ENCODE data around the gene ZC2HC1C.
A peak's percentile ranks its signal among the peaks of the same experiment; 100 is the strongest.
"Not testable (repeated sequence)": the region's sequence is repeated elsewhere in the genome, so short reads cannot be mapped to it uniquely, and the experiment has no call there.

The ZC2HC1C gene

GRCh38 chr14:75067212-75067611 lies 2.2 kb upstream of the ZC2HC1C start:
- no peak for FAIRE-seq
- TF ChIP-seq PAX5 (IDR thresholded peaks at IDR 0.05; ENCODE audit: insufficient read depth, low read length, severe bottlenecking) (no peak), POU2F2 (IDR thresholded peaks at IDR 0.05; ENCODE audit: low read depth, low read length) (no peak), SPI1 (IDR thresholded peaks at IDR 0.05; ENCODE audit: low read depth, low read length) (no peak), TAF1 (IDR thresholded peaks at IDR 0.05; ENCODE audit: low read depth, low read length) (no peak), POLR2AphosphoS5 (IDR thresholded peaks at IDR 0.05; ENCODE audit: low read depth, low read length) (no peak), POLR2A (IDR thresholded peaks at IDR 0.05; ENCODE audit: low read depth, low read length) (no peak)
- no peak for DNase-seq (ENCODE audit: insufficient read length, low spot score)

- not testable (repeated sequence) for DNase-seq (ENCODE audit: insufficient read length, low spot score); FAIRE-seq
Observed at GRCh38 chr14:75067765-75068164, 1.7 kb upstream of the ZC2HC1C start.

GRCh38 chr14:75068294-75069120 lies 934 bp upstream of the ZC2HC1C start:
- TF ChIP-seq POU2F2 (IDR thresholded peaks at IDR 0.05; ENCODE audit: low read depth, low read length) (no peak), SPI1 (IDR thresholded peaks at IDR 0.05; ENCODE audit: low read depth, low read length) (no peak), POLR2AphosphoS5 (IDR thresholded peaks at IDR 0.05; ENCODE audit: low read depth, low read length) (no peak), PAX5 (IDR thresholded peaks at IDR 0.05; ENCODE audit: insufficient read depth, low read length, severe bottlenecking) (no peak), POLR2A (IDR thresholded peaks at IDR 0.05; ENCODE audit: low read depth, low read length) (no peak), TAF1 (IDR thresholded peaks at IDR 0.05; ENCODE audit: low read depth, low read length) (no peak)
- FAIRE-seq (peak; percentile 54), DNase-seq (ENCODE audit: insufficient read length, low spot score) (no peak)

GRCh38 chr14:75069811-75070145 lies 337 bp downstream of the ZC2HC1C start:
- DNase-seq (ENCODE audit: insufficient read length, low spot score) (no peak), FAIRE-seq (no peak)
- TF ChIP-seq POLR2A (IDR thresholded peaks at IDR 0.05; ENCODE audit: low read depth, low read length), result no peak
- TF ChIP-seq TAF1 (IDR thresholded peaks at IDR 0.05; ENCODE audit: low read depth, low read length), result no peak
- no peak for TF ChIP-seq POU2F2 (IDR thresholded peaks at IDR 0.05; ENCODE audit: low read depth, low read length)

GRCh38 chr14:75070383-75070782 lies 942 bp downstream of the ZC2HC1C start:
- FAIRE-seq (no peak), DNase-seq (ENCODE audit: insufficient read length, low spot score) (no peak)
- TF ChIP-seq POLR2A (IDR thresholded peaks at IDR 0.05; ENCODE audit: low read depth, low read length) (no peak), SPI1 (IDR thresholded peaks at IDR 0.05; ENCODE audit: low read depth, low read length) (no peak), POU2F2 (IDR thresholded peaks at IDR 0.05; ENCODE audit: low read depth, low read length) (no peak), TAF1 (IDR thresholded peaks at IDR 0.05; ENCODE audit: low read depth, low read length) (no peak), POLR2AphosphoS5 (IDR thresholded peaks at IDR 0.05; ENCODE audit: low read depth, low read length) (no peak), PAX5 (IDR thresholded peaks at IDR 0.05; ENCODE audit: insufficient read depth, low read length, severe bottlenecking) (no peak)

- FAIRE-seq, result no peak
- TF ChIP-seq POU2F2 (IDR thresholded peaks at IDR 0.05; ENCODE audit: low read depth, low read length), result no peak
- DNase-seq (ENCODE audit: insufficient read length, low spot score), result no peak
Observed at GRCh38 chr14:75077794-75078193, 8.4 kb downstream of the ZC2HC1C start.

- DNase-seq (ENCODE audit: insufficient read length, low spot score), result no peak
- TF ChIP-seq PAX5 (IDR thresholded peaks at IDR 0.05; ENCODE audit: insufficient read depth, low read length, severe bottlenecking), result no peak
- TF ChIP-seq POLR2AphosphoS5 (IDR thresholded peaks at IDR 0.05; ENCODE audit: low read depth, low read length), result no peak
- no peak for TF ChIP-seq POLR2A (IDR thresholded peaks at IDR 0.05; ENCODE audit: low read depth, low read length)
- TF ChIP-seq SPI1 (IDR thresholded peaks at IDR 0.05; ENCODE audit: low read depth, low read length), result no peak
- TF ChIP-seq POU2F2 (IDR thresholded peaks at IDR 0.05; ENCODE audit: low read depth, low read length), result no peak
- no peak for TF ChIP-seq TAF1 (IDR thresholded peaks at IDR 0.05; ENCODE audit: low read depth, low read length)
Observed at GRCh38 chr14:75079521-75079920, 10.1 kb downstream of the ZC2HC1C start.

GRCh38 chr14:75081660-75082229 lies 12.3 kb downstream of the ZC2HC1C start:
- TF ChIP-seq POLR2AphosphoS5 (IDR thresholded peaks at IDR 0.05; ENCODE audit: low read depth, low read length) (no peak), SPI1 (IDR thresholded peaks at IDR 0.05; ENCODE audit: low read depth, low read length) (no peak), PAX5 (IDR thresholded peaks at IDR 0.05; ENCODE audit: insufficient read depth, low read length, severe bottlenecking) (no peak)
- FAIRE-seq, result no peak
- no peak for DNase-seq (ENCODE audit: insufficient read length, low spot score)

More at GRCh38 chr14:75079521-75079920, 10.1 kb downstream of the ZC2HC1C start:
- FAIRE-seq, result no peak

GRCh38 chr14:75083271-75083670 lies 13.8 kb downstream of the ZC2HC1C start:
- FAIRE-seq, result no peak
- DNase-seq (ENCODE audit: insufficient read length, low spot score), result no peak
- TF ChIP-seq POU2F2 (IDR thresholded peaks at IDR 0.05; ENCODE audit: low read depth, low read length) (no peak), POLR2AphosphoS5 (IDR thresholded peaks at IDR 0.05; ENCODE audit: low read depth, low read length) (no peak), PAX5 (IDR thresholded peaks at IDR 0.05; ENCODE audit: insufficient read depth, low read length, severe bottlenecking) (no peak), POLR2A (IDR thresholded peaks at IDR 0.05; ENCODE audit: low read depth, low read length) (no peak), SPI1 (IDR thresholded peaks at IDR 0.05; ENCODE audit: low read depth, low read length) (no peak), TAF1 (IDR thresholded peaks at IDR 0.05; ENCODE audit: low read depth, low read length) (no peak)

- TF ChIP-seq SPI1 (IDR thresholded peaks at IDR 0.05; ENCODE audit: low read depth, low read length) (no peak), POLR2AphosphoS5 (IDR thresholded peaks at IDR 0.05; ENCODE audit: low read depth, low read length) (no peak), POLR2A (IDR thresholded peaks at IDR 0.05; ENCODE audit: low read depth, low read length) (no peak), PAX5 (IDR thresholded peaks at IDR 0.05; ENCODE audit: insufficient read depth, low read length, severe bottlenecking) (no peak), TAF1 (IDR thresholded peaks at IDR 0.05; ENCODE audit: low read depth, low read length) (no peak), POU2F2 (IDR thresholded peaks at IDR 0.05; ENCODE audit: low read depth, low read length) (no peak)
- no peak for DNase-seq (ENCODE audit: insufficient read length, low spot score)
- FAIRE-seq, result no peak
Observed at GRCh38 chr14:75084513-75084912, 15.1 kb downstream of the ZC2HC1C start.

Data from GM12891 (cell line).